HS-27A (cell line): Measurements from ENCODE around the gene AKR1B15.

Experiments used
- DNase-seq: peaks from one replicate; pipeline ENCODE4 v3.0.0-alpha.2; 2012; ENCODE audit warnings: low read depth, missing footprints

AKR1B15 gene

DNA sequence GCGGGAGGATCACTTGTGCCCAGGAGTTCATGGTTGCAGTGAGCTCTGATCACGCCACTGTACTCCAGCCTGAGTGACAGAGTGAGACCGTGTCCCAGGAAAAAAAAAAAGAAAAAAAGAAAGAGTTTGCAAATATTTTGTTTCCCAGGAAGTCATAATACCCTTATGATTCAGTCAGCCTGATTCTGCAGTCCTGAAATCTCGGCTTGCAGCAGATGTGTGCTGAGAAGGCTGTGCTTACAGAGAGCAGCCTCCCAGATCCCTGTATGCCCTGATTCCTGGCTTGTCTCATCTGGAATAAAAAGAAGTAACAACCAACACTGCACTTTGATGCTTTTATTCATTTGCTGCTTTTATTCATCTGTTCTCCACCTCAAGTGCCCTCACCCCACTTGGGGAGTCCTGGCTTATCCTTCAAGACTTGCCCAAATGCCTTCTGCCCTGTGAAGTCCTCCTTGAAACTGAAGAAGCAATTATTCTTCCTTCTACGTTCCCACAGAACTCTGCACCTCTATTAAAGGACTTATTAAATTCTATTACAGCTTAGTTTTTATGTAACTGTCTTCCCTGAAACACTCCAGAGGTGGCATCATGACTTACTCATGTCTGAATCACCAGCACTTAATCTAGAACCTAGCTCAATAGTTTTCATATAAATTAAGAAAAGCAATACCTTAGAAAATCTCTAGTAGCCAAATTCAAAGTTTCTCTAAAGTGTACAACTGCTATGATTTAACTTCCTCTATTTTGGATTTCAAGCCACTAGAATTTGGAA lies 70.0 kb downstream of the AKR1B15 start:
- DNase-seq = no peak

GRCh38 chr7:134619627-134620331 lies 70.9 kb downstream of the AKR1B15 start:
- DNase-seq = no peak

GRCh38 chr7:134622303-134622995 lies 73.5 kb downstream of the AKR1B15 start:
- DNase-seq = no peak

DNA sequence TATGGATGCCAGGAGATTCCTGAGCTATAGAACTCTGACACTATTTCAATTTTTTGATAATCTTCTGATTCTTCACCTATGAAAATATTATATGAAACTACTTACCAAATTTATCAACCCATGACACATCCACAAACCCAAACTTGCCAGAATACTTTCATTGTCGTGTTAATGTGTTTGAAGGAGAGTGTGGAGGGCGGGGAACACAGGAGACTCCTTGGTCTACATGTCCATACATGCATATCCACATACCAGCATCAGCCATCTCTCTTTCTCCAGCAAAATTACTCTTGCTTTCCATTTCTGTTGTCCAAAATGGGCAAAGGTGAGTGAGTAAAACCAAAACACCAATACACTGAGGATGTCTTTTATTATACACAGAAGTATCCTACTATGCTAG lies 74.3 kb downstream of the AKR1B15 start:
- DNase-seq = no peak

- no peak for DNase-seq
These were observed 76.6 kb downstream of the AKR1B15 start for GRCh38 chr7:134625550-134625949.

- DNase-seq = no peak
These were observed 78.3 kb downstream of the AKR1B15 start for GRCh38 chr7:134627109-134627774.

GRCh38 chr7:134627775-134628153 lies 78.9 kb downstream of the AKR1B15 start:
- no peak for DNase-seq

DNA sequence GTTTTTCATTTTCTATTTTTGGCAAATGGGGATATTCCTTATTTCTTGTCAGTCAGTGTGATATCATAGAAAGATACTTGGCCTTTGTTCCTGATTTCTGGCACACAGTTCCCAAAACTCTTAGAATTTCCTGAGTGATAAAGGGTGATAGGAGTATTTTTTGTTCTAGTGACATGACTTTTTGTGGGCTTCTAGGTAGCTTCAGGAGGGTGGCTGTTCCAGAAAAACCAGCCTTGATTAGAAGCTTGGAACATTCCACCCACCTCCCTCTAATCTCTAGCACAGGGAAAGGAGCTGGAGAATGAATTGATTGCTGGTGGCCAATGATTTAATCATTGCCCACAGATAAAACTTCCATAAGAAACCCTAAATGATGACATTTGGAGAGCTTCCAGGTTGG lies 80.5 kb downstream of the AKR1B15 start:
- DNase-seq = no peak
